Lower leg skin (tissue), 4 donors: Measurements from ENCODE around the gene CCNDBP1. TPM values are rescaled to one million over a fixed set of nuclear protein-coding genes. Genes with fewer than 3 reads are reported as not detected.

Experiments used
- DNase-seq, 2 donors: peaks; one replicate each; pipeline ENCODE4 v3.0.0-alpha.2; 2019; ENCODE audit warnings: low spot score in 2 of 2
- H3K4me3 ChIP-seq: fragments of 200-600 bp; sonication (generic); 2 replicates; pipeline ENCODE4 v1.5.1; 2017; ENCODE audit warnings: mild to moderate bottlenecking, low read depth; ENCODE audit not compliant: poor library complexity, severe bottlenecking
- CTCF ChIP-seq, 3 donors: fragments of 450-650 bp; IDR thresholded peaks; one replicate each; pipeline ENCODE4 v1.5.1; 2016; ENCODE audit warnings: antibody characterized with exemption in 3 of 3, mild to moderate bottlenecking in 3 of 3, moderate library complexity in 2 of 3
- POLR2A ChIP-seq, 2 donors: fragments of 450-650 bp; IDR thresholded peaks; one replicate each; pipeline ENCODE4 v1.6.1; 2016 to 2017; ENCODE audit warnings: antibody characterized with exemption in 2 of 2, mild to moderate bottlenecking in 1 of 2, moderate library complexity in 1 of 2
- WGBS, 2 donors: methylation state at CpG; one replicate each; pipeline ENCODE4 v1.1.5; 2018; 5-methylcytosine and 5-hydroxymethylcytosine counted together
- intact Hi-C: fragments of 100-400 bp; cut with DNase I; formaldehyde crosslinking; loops from one replicate; pipeline ENCODE4 v1.15.0; 2023; ENCODE audit warnings: low total_unique reads
- total RNA-seq, 4 donors: library from RNA; depleted of rRNA; stranded (reverse); fragments of >200 nt; gene quantifications; one replicate each; pipeline ENCODE4 v1.1.0, GENCODE V29; 2016

Gene CCNDBP1
- total RNA-seq, 4 donors from 2014 or later: 74.9 to 166 (median 114) TPM

DNA sequence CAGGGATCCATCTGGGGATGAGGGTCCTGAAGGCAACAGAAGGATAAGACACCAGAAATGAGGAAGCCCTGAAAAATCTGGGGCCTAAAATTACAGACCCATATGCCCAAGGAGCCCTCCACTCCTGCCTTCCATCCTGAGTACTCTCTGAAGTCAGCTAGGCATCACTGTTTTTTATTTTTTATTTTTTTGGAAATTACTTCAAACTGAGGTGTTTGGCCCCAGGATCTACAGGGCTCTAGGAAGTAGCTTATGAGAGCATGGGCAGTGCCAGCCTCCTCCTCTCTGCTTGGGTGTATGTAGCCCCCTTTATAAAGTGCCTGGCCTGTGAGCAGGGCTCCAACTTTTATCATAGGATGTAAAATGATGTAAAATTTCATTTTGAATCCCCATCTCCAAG is 27.7 kb downstream of the CCNDBP1 start:
- peak in 1 of 2 donors; percentile 60 for DNase-seq
- TF ChIP-seq CTCF (IDR thresholded peaks at IDR 0.05) (no peak), POLR2A (IDR thresholded peaks at IDR 0.05) (no peak)
- intact Hi-C loops: no loop called here
- no peak overlapping the region for H3K4me3 ChIP-seq

DNA sequence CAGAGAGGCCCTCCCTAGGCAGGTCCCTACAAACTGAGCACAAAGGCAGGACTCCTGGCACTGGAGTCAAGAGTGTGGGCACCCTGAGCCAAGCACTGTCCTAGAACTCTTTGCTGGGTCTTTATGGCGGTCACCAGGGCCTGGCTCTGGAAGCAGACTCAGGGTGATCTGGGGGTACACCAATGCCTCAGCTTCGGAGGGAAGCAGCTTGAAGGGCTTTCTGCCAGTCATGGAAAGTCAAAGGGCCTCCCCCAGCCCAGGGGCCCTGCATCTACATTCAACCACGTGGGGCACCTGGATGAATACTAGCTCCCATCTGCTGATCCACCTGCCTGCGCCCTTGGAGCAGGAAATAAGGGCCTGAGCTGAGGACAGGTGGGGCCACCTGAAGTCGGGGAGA is 28.3 kb downstream of the CCNDBP1 start:
- H3K4me3 ChIP-seq: no peak overlapping the region
- peak in 1 of 2 donors; percentile 76 for DNase-seq
- TF ChIP-seq CTCF (IDR thresholded peaks at IDR 0.05) (no peak), POLR2A (IDR thresholded peaks at IDR 0.05) (no peak)
- 85 to 91% methylated on average over 5 of the region's 5 CpGs for WGBS, 2 donors
- intact Hi-C loops: no loop called here

DNA sequence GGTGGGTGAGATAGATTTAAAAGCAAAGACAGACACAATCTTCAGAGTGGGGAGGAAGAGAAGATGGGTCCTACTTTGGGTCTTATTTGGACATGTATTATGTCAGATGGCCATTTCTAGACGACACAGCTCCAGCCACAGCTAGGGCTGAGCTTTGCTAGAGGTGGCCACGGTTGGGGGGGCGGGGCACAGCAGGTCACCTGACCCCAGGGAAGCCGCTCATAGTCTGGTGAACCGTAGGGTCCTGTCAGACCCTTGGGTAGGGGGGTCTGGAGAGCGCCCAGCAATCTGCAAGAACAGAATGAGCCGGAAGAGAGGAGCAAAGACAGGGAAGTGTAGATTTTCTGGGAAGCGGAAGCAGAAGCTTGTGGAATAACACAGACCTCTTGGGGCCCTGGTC is 29.0 kb downstream of the CCNDBP1 start:
- WGBS, 2 donors: 81 to 82% methylated on average over 8 of the region's 8 CpGs
- DNase-seq: peak in 1 of 2 donors; percentile 37
- TF ChIP-seq CTCF (IDR thresholded peaks at IDR 0.05) (no peak), POLR2A (IDR thresholded peaks at IDR 0.05) (no peak)
- intact Hi-C loops: no loop called here
- no peak overlapping the region for H3K4me3 ChIP-seq

DNA sequence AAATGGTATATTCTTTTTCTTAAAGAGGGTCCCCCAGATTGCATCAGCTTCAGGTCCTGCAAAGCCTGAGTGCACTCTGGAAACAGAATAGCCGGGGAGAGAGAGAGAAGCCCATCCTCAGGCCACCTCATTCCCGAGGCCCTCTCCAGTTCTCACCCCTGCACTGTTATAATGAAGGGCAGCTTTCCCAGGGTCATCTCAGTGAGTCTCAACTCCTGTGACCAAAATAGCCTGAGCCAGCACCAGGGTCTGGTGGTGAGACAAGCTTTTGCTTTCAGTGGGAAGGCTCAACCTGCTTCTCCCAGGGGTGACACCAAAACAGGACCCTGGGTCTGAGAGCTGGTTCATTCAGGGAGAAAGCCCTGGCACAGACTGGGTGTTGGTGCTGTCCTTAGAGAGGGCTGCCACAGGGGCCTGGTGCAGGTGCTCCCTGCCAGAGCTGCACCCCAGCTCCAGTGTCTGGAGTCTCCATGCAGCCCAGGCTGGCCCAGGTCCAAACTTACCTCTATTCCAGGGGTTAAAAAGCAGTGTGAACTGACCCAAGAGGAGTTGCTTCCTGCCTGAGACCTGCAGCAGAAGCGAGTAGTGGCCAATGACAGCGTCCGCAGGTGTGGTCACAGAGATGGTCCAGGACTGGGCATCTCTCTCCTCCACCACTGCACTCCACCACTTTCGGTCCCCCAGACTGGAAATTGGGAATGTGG is 29.5 kb downstream of the CCNDBP1 start:
- intact Hi-C loops: no loop called here
- peak in 1 of 2 donors; percentile 75 for DNase-seq
- no peak for TF ChIP-seq POLR2A (IDR thresholded peaks at IDR 0.05)
- H3K4me3 ChIP-seq: no peak overlapping the region
- WGBS, 2 donors: 88 to 93% methylated on average over 6 of the region's 6 CpGs

- intact Hi-C loops: no loop called here
- TF ChIP-seq CTCF (IDR thresholded peaks at IDR 0.05): no peak
- no peak for TF ChIP-seq POLR2A (IDR thresholded peaks at IDR 0.05)
- H3K4me3 ChIP-seq: no peak overlapping the region
- peak in 1 of 2 donors; percentile 74 for DNase-seq
- 68 to 76% methylated on average over 7 of the region's 7 CpGs for WGBS, 2 donors
Measured at GRCh38 chr15:43215961-43216360, 30.8 kb downstream of the CCNDBP1 start.

- H3K4me3 ChIP-seq: no peak overlapping the region
- intact Hi-C loops: no loop called here
- no peak for TF ChIP-seq CTCF (IDR thresholded peaks at IDR 0.05)
- no peak for TF ChIP-seq POLR2A (IDR thresholded peaks at IDR 0.05)
- DNase-seq: peak; percentile 57 to 66
- WGBS, 2 donors: 30 to 34% methylated on average over 13 of the region's 13 CpGs
Measured at GRCh38 chr15:43218908-43219706, 33.9 kb downstream of the CCNDBP1 start.
